HepG2 (cell line): ENCODE measurements around the gene TYR.
"Not testable (repeated sequence)": the region's sequence is repeated elsewhere in the genome, so short reads cannot be mapped to it uniquely, and the experiment has no call there.

Source experiments
- HNRNPLL ChIP-seq: fragments of 200-400 bp; formaldehyde crosslinking; IDR thresholded peaks from 2 replicates; pipeline ENCODE4 v1.6.1; 2017; ENCODE audit warnings: mild to moderate bottlenecking, low read depth, low read length; ENCODE audit not compliant: poor library complexity, severe bottlenecking
- XBP1 ChIP-seq: sonication (generic); formaldehyde crosslinking; IDR thresholded peaks from 2 replicates; pipeline ENCODE4 v1.5.0; 2020; ENCODE audit warnings: missing genetic modification reagents
- ZBTB33 ChIP-seq: sonication (generic); formaldehyde crosslinking; IDR thresholded peaks from 2 replicates; pipeline ENCODE4 v1.4.0; 2020; ENCODE audit warnings: missing genetic modification reagents
- ZNF292 ChIP-seq: sonication (generic); formaldehyde crosslinking; IDR thresholded peaks from 2 replicates; pipeline ENCODE4 v1.8.1; 2022; ENCODE audit warnings: mild to moderate bottlenecking, low read depth, missing genetic modification reagents, borderline replicate concordance
- ZNF704 ChIP-seq: sonication (generic); formaldehyde crosslinking; IDR thresholded peaks from 2 replicates; pipeline ENCODE4 v1.8.1; 2023; ENCODE audit warnings: mild to moderate bottlenecking, inconsistent platforms, moderate library complexity, missing genetic modification reagents, borderline replicate concordance
- TF ChIP-seq, protein P1 (sequence below): sonication (generic); formaldehyde crosslinking; IDR thresholded peaks from 2 replicates; pipeline ENCODE4 v1.5.0; 2020; ENCODE audit warnings: mild to moderate bottlenecking, missing genetic modification reagents, moderate library complexity

DNA sequence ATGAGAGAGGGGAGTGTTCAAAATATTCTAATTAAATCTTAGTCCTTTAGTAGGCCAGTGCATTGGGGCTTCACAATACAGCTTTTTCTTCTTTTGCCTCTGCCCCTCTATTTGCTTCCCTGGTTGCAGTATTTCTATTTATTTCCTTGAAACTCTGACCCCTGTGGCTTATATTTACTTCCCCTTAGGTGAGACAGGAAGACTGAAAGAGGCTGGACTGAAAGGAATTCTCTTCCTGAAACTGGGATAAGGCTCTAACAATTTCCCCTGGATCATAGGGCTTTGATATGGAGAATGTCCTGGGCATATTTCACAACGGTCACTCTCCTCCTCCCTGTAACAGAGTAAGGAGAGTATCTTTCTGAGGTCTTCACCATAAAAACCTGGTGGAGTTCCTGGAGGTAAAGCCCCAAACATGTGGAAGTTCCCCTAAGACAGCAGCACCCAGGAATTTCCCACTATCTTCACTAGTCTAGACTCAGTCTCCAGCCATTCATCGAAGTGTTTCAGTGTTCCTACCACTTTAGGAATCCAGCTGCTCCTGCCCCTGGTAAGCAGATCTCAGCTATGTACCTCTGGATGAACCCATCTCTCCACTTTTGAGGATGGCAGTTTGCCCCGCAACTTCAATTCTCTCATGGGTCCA, 103.5 kb downstream of the TYR start:
- TF ChIP-seq HNRNPLL; ZNF292 (CRISPR knock-in tag); ZNF704 (CRISPR knock-in tag); ZBTB33 (CRISPR knock-in tag); XBP1 (CRISPR knock-in tag): not testable (repeated sequence)
- TF ChIP-seq, protein P1, sequence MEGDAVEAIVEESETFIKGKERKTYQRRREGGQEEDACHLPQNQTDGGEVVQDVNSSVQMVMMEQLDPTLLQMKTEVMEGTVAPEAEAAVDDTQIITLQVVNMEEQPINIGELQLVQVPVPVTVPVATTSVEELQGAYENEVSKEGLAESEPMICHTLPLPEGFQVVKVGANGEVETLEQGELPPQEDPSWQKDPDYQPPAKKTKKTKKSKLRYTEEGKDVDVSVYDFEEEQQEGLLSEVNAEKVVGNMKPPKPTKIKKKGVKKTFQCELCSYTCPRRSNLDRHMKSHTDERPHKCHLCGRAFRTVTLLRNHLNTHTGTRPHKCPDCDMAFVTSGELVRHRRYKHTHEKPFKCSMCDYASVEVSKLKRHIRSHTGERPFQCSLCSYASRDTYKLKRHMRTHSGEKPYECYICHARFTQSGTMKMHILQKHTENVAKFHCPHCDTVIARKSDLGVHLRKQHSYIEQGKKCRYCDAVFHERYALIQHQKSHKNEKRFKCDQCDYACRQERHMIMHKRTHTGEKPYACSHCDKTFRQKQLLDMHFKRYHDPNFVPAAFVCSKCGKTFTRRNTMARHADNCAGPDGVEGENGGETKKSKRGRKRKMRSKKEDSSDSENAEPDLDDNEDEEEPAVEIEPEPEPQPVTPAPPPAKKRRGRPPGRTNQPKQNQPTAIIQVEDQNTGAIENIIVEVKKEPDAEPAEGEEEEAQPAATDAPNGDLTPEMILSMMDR (CRISPR knock-in tag): not testable (repeated sequence)
